KOPT-K1 (cell line): Measurements from ENCODE around the gene ATXN1.
A peak's percentile ranks its signal among the peaks of the same experiment; 100 is the strongest.
"Not testable (repeated sequence)": the region's sequence is repeated elsewhere in the genome, so short reads cannot be mapped to it uniquely, and the experiment has no call there.

Experiments
- H3K27ac ChIP-seq: fragments of 200-600 bp; sonication (generic); 2 replicates; pipeline ENCODE4 v1.5.1; 2016; ENCODE audit warnings: antibody characterized with exemption, mild to moderate bottlenecking, low read depth, low read length; ENCODE audit not compliant: poor library complexity, severe bottlenecking
- H3K36me3 ChIP-seq: fragments of 200-600 bp; sonication (generic); 2 replicates; pipeline ENCODE4 v1.5.1; 2017; ENCODE audit warnings: antibody characterized with exemption, mild to moderate bottlenecking, low read length, moderate library complexity; ENCODE audit not compliant: insufficient read depth
- H3K9me3 ChIP-seq: fragments of 200-600 bp; sonication (generic); 2 replicates; pipeline ENCODE4 v1.5.1; 2017; ENCODE audit warnings: antibody characterized with exemption, low read length, mild to moderate bottlenecking; ENCODE audit not compliant: insufficient read depth, poor library complexity, severe bottlenecking

ATXN1 gene

DNA sequence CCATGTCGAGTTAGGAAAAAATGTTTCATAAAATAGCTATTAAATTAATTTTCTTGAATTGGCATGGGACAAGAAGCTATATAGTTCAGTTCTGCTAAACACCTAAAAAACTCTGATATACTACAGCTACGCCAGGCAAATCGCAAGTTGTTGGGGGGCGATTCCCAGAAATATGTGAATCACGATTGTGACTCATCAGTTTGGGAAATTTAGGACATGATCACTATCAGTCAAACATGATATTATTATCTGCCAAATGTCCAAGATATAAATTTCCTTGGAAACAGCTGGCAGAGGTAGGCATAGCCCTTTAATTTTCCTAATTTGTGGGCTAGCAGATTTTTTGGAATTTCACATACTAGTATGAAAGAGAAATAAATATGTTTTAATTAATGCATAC, 123.6 kb downstream of the ATXN1 start:
- Histone ChIP-seq H3K36me3 (no peaks in the 10 kb centered on the region), H3K9me3 (no peaks in the 10 kb centered on the region), H3K27ac (no peak overlapping the region)

DNA sequence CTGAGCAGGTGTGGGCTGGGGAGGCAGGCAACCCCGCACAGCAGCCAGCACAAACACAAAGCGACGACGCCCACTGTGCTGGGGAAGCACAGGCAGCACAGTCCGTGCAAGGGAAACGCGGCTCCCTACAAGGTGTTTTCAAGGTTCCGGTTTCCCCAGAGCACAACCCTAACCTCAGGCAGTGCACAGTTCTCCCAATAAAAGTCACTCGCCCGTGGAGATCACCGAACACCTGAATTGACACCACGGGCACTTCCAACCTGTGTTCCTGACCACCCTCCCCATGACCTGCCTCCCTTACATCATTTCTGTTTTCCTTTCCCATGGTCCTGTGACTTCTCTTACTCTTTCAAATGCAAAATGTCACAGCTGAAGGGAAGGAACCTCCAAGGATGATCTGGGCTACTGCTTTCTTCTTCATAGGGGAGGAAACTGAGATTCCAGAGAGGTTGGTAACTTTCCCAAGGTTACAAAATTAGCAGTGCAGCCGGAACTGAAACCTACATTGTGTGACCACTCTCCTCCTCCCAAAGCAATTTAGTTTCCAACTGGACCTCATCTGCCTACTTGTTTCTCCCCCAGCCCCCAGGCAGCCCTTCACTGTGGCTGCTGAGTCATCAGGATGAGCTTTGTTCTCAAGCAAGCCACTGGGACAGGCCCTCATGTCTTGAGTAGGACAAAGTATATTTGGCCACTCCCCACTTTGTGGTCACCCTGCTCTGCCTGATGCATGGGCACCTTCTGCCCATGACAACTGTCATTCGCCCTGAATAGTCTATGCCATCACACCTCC, 125.3 kb downstream of the ATXN1 start:
- no peaks in the 10 kb centered on the region for H3K36me3 ChIP-seq
- H3K9me3 ChIP-seq: no peaks in the 10 kb centered on the region
- no peak overlapping the region for H3K27ac ChIP-seq

DNA sequence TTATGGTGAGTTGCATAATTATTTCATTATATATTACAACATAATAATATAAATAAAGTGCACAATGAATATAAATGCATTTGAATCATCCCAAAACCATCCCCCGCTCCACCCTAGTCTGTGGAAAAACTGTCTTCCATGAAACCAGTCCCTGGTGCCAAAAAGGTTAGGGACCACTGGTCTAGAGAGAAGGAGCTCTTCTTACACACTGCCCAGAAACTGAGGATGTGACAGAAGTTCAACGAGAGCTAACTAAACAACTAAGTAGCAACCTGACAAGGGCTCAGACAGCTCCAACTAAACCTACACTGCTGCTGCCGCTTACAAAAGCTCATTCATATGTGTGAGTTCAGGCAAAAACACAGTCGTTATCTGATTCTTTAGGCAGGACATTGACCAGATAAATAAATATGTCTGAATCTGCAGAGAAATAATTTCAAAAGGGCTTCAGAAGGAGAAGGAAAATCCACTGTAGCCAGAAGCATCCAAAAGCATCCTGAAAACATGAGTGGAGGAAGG, 125.9 kb downstream of the ATXN1 start:
- no peak overlapping the region for H3K27ac ChIP-seq
- no peaks in the 10 kb centered on the region for H3K36me3 ChIP-seq
- H3K9me3 ChIP-seq: no peaks in the 10 kb centered on the region

DNA sequence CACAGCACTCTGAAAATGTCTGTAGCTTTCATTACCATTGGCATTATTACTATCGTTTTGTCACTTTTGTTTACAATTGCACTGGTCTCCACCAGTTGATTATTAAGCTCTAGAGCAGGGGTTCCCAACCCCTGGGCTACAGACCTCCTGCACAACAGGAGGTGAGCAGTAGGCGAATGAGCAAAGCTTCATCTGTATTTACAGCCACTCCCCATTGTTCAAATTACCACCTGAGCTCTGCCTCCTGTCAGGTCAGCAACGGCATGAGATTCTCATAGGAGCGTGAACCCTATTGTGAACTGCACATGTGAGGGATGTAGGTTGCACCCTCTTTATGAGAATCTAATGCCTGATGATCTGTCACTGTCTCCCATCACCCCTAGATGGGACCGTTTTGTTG, 126.4 kb downstream of the ATXN1 start:
- H3K36me3 ChIP-seq: no peaks in the 10 kb centered on the region
- no peaks in the 10 kb centered on the region for H3K9me3 ChIP-seq
- no peak overlapping the region for H3K27ac ChIP-seq

DNA sequence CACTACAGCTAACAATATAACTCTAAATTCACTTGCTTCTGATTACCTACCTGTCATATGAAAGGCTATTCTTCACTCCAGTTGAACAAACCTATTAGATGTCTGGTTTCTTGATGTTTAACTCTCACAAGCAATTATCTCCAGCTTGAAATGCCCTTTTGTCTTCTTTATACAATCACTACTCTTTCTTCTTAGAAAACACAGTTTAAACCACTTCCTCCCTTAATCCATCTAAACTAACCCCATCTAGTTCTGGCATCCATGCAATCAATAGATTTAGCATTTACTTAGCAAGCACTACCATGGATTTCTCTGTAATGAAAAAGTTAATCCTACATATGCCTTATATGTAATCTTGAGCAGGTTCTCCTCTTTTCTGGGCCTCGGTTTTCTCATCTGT, 127.3 kb downstream of the ATXN1 start:
- no peaks in the 10 kb centered on the region for H3K36me3 ChIP-seq
- H3K9me3 ChIP-seq: no peaks in the 10 kb centered on the region
- peak overlapping the region; percentile 6 for H3K27ac ChIP-seq

DNA sequence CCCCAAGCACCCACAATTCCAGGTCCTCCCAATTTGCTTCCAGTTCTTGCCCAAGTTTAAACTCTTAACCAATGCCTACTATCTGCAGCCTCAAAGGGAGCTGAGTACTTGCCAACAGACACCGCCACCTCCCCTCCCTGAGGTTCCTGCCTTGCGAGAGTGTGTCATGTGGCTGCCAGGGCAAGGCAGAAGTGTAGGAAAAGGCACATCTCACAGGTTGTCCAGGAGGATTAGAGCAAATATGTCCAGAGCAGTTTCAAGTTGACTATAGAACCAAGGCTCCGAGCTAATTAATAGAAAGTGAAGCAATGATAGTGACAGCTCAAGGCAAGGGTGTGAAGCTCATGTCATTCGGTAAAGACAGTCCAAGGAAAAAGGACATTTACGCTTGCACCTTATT, 127.8 kb downstream of the ATXN1 start:
- H3K27ac ChIP-seq: peak overlapping the region; percentile 6
- H3K36me3 ChIP-seq: no peaks in the 10 kb centered on the region
- no peaks in the 10 kb centered on the region for H3K9me3 ChIP-seq

DNA sequence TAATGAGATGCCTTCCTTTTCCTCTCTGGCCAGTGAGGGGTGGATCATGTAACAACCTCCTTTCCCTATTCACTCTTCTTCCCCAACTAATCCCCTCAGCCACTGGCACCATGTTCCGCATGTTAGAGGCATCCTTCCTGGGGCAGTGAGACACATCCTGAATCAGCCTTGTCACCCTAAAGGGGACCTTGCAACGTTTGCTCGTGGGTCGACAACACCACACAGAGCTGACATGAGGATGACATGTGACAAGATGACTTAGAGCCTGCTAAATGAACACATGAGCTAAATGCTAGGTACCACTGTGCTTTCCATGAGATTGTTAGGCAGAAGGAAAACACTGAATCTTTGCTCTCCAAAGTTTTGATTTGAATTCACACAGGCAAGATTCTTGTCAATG, 129.2 kb downstream of the ATXN1 start:
- Histone ChIP-seq H3K27ac (no peak overlapping the region), H3K36me3 (no peaks in the 10 kb centered on the region), H3K9me3 (no peaks in the 10 kb centered on the region)

DNA sequence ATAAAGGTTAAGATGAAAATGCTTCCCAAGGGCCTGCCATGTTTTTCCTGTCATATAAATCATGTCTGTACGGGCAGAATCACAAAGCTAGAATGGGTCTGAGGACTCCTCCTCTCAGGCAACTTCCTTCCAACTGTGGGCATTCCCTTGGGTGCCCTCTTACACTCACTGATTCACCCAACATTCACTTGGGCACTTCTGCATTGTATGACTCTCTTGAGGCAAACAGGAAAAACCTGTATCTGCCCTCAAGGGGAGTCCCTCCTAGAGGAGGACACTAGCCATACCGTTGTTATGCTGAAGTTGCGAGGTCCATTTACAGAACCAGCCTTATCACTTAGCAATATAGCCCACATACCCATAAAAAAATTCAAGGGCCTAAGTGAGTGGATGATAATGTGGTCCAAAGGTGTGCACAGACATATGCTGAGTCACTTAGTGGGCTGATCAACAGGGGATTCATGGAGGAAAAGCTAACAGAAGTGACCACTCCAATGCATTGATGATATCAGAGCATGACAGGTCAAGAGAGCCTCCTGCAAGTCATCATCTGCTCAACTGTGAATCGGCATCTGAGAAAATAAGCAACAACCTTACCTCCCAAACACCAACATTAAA, 131.1 kb downstream of the ATXN1 start:
- Histone ChIP-seq H3K9me3 (no peaks in the 10 kb centered on the region), H3K27ac (no peak overlapping the region), H3K36me3 (no peaks in the 10 kb centered on the region)

DNA sequence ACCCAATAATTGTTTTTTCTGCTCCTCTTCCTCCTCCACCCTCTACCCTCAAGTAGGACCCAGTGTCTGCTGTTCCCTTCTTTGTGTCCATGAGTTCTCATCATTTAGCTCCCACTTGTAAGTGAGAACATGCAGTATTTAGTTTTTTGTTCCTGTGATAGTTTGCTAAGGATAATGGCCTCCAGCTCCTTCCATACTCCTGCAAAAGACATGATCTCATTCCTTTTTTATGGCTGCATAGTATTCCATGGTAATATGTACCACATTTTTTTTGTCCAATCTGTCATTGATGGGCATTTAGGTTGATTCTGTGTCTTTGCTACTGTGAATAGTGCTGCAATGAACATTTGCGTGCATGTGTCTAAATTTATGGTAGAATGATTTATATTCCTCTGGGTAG, 132.7 kb downstream of the ATXN1 start:
- not testable (repeated sequence) for H3K27ac ChIP-seq, H3K9me3 ChIP-seq, H3K36me3 ChIP-seq

DNA sequence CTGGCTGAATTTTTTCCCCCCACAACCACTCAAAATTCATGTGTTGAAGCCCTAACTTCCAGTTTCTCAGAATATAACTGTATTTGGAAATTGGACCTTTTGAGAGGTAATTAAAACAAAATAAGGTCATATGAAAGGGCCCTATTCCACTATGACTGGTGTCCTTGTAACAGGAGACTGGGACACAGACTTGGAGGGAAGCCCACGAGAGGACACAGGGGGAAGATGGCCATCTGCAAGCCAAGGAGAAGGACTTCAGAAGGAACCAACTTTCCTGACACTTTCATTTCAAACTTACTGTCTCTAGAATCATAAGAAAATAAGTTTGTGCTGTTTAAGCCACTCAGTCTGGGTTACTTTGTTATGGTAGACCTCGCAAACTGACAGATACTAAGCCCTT, 134.6 kb downstream of the ATXN1 start:
- Histone ChIP-seq H3K36me3 (no peaks in the 10 kb centered on the region), H3K27ac (no peak overlapping the region), H3K9me3 (no peaks in the 10 kb centered on the region)

DNA sequence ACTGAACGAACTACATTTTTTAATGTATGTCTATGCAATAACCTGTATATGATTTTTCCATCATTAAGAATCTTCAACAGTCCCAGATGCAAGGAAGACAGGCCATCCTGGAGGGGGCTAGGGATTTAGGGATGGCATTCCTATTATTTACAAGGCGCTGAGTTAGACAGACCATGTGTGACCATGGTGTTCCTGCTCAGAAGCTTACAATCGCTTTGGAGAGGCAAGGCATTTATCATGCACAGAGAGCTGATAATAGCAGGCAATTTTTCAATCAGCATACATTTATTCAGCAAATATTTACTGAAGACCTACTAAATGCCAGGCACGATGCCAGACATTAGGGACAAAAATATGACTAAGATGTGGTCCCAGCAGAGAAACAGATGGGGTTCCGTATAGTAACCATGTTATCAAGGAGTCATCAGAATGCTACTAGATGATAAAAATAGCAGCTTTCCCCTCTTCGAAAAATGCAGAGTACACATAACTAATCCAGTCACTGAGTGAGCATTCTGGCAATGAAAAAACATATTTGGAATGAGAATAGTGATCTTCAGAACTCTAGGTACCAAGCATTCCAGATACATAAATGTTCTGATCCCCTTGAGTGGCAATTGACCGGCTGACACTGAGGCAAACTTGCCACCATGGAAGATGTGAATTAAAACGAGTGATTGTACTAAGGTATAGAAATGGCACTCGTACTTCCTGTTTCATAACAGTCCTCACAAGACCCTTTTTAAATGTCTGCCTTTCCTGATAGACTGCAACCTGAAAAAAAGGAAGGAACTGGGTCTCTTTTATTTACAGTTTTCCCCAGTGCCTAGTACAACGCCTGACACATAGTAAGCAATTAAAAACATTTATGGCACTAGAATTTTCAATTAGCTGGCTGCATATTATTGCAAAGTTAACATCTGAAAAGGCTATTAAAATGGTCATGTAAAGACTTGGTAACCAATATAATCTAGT, 135.7 kb downstream of the ATXN1 start:
- Histone ChIP-seq H3K36me3 (no peaks in the 10 kb centered on the region), H3K9me3 (no peaks in the 10 kb centered on the region), H3K27ac (no peak overlapping the region)

DNA sequence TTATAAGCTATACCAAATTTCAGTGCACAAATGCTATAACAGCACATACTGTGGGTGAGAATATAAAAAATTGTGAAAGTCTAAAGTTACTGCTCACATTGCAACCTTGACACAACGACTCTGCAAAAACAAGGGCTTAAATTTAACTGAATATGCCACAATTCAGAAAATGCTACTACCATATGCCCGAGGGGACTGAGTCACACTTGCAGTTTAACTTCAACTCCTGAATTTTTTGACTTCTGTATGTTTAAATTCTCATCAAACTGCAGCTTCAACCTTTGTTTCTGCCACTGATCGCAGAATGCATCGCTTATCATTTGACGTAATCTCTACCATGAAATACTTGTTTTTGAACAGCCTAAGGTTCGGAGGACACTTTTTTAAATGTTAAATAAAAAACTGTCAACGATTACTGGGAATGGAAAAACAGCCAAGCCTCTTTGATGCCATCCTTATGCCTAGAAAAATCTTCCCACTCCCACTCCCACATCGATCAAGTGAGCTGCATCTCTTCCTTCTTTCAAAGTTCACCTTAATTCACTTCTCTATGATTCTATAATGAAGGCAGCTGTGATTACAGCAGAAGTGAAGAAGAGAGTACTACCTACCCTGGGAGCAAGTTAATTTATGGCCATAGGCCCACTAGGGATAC, 136.5 kb downstream of the ATXN1 start:
- no peaks in the 10 kb centered on the region for H3K9me3 ChIP-seq
- no peaks in the 10 kb centered on the region for H3K36me3 ChIP-seq
- H3K27ac ChIP-seq: no peak overlapping the region

DNA sequence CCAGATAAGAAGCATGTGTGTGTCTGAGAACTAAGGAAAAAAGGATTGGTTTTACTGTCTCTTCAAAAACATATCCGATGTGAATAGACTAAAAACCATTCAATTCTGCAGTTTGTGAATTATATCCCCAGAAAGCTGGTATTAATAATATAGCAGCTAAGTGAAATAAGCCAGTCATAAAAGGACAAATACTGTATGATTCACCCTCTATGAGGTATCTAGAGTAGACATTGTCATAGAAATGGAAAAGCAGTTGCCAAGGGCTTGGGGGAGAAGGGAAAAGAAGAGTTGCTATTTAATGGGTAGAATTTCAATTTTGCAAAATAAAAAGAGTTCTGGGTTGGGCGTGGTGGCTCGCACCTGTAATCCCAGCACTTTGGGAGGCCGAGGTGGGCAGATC, 137.5 kb downstream of the ATXN1 start:
- H3K36me3 ChIP-seq: no peaks in the 10 kb centered on the region
- H3K9me3 ChIP-seq: no peaks in the 10 kb centered on the region
- no peak overlapping the region for H3K27ac ChIP-seq

DNA sequence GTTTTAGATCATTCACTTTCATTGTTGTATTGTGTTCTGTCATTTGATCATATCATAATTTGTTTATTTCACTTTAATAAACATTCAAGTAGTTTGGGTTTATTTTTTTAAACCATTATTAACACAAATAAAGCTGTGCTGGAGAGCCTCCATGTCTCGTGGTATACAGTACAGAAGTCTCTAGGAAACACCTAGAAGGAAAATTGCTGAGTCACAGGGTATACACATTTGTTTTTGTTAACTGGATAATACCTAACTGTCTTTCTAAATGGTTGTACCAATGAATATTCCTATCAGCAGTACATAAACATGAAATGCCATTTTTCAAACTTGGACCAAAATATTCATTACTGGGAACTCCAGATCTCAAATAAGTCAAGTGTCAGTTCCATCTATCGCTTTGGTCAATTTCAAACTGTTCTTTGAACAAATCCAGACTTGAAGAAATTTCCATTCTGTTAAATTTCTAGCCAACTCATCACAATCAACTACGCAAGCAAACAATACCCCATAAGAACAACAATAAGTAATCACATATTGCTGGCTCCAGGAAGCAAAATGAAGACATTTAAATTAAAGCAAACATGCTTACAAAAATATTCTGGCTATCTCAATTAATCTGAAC, 138.1 kb downstream of the ATXN1 start:
- Histone ChIP-seq H3K9me3 (no peaks in the 10 kb centered on the region), H3K27ac (no peak overlapping the region), H3K36me3 (no peaks in the 10 kb centered on the region)
